GM23248 (cell line): Measurements from ENCODE around the gene SF3B2. TPM values are rescaled to one million over a fixed set of nuclear protein-coding genes. Genes with fewer than 3 reads are reported as not detected.
A peak's percentile ranks its signal among the peaks of the same experiment; 100 is the strongest.

Experiments
- DNase-seq: peaks from one replicate; pipeline ENCODE4 v3.0.0-alpha.2; 2015
- H2AFZ ChIP-seq: fragments of 200-600 bp; sonication (generic); 2 replicates; pipeline ENCODE4 v1.6.1; 2016; ENCODE audit warnings: antibody characterized with exemption
- H3F3A ChIP-seq: fragments of 200-600 bp; sonication (generic); 2 replicates; pipeline ENCODE4 v1.6.1; 2016; ENCODE audit warnings: mild to moderate bottlenecking, antibody characterized with exemption, mixed run types; ENCODE audit not compliant: insufficient read depth
- H3K27ac ChIP-seq: fragments of 200-600 bp; sonication (generic); 2 replicates; pipeline ENCODE4 v1.5.1; 2016; ENCODE audit warnings: mild to moderate bottlenecking
- H3K27me3 ChIP-seq: fragments of 200-600 bp; sonication (generic); replicated peaks from 2 replicates; pipeline ENCODE4 v1.6.1; 2016; ENCODE audit warnings: mild to moderate bottlenecking; ENCODE audit not compliant: insufficient read depth
- H3K36me3 ChIP-seq: fragments of 200-600 bp; sonication (generic); 2 replicates; pipeline ENCODE4 v1.6.1; 2016; ENCODE audit warnings: low read depth, mild to moderate bottlenecking
- H3K4me1 ChIP-seq: fragments of 200-600 bp; sonication (generic); 2 replicates; pipeline ENCODE4 v1.6.1; 2016; ENCODE audit warnings: mild to moderate bottlenecking; ENCODE audit not compliant: insufficient read depth
- H3K4me2 ChIP-seq: fragments of 200-600 bp; sonication (generic); one replicate; pipeline ENCODE4 v1.6.1; 2016; ENCODE audit warnings: mild to moderate bottlenecking; ENCODE audit not compliant: unreplicated experiment
- H3K4me3 ChIP-seq: fragments of 200-600 bp; sonication (generic); 2 replicates; pipeline ENCODE4 v1.5.1; 2016; ENCODE audit warnings: mild to moderate bottlenecking
- H3K79me2 ChIP-seq: fragments of 200-600 bp; sonication (generic); 2 replicates; pipeline ENCODE4 v1.6.1; 2016; ENCODE audit warnings: mild to moderate bottlenecking; ENCODE audit not compliant: insufficient read depth
- H3K9ac ChIP-seq: fragments of 200-600 bp; sonication (generic); 2 replicates; pipeline ENCODE4 v1.6.1; 2016; ENCODE audit warnings: mild to moderate bottlenecking
- H3K9me2 ChIP-seq: fragments of 200-600 bp; sonication (generic); 2 replicates; pipeline ENCODE4 v1.6.1; 2016; ENCODE audit warnings: mixed run types, mild to moderate bottlenecking, moderate library complexity; ENCODE audit not compliant: insufficient read depth
- H3K9me3 ChIP-seq: fragments of 200-600 bp; sonication (generic); one replicate; pipeline ENCODE4 v1.6.1; 2017; ENCODE audit warnings: low read depth
- H4K20me1 ChIP-seq: fragments of 200-600 bp; sonication (generic); 2 replicates; pipeline ENCODE4 v1.6.0; 2016; ENCODE audit not compliant: insufficient read depth
- EZH2 ChIP-seq: fragments of 200-600 bp; sonication (generic); IDR thresholded peaks from 2 replicates; pipeline ENCODE4 v1.6.1; 2018; ENCODE audit warnings: antibody characterized with exemption, mild to moderate bottlenecking; ENCODE audit not compliant: insufficient read depth, poor library complexity, severe bottlenecking
- EZH2phosphoT487 ChIP-seq: fragments of 200-600 bp; sonication (generic); IDR thresholded peaks from 2 replicates; pipeline ENCODE4 v1.6.1; 2018; ENCODE audit warnings: antibody characterized with exemption, moderate library complexity, mild to moderate bottlenecking, low read depth; ENCODE audit not compliant: insufficient read depth
- WGBS, 2 experiments: methylation state at CpG; one replicate each; pipeline ENCODE4 v1.1.6; 2015 to 2017; ENCODE audit warnings: low lambda C conversion rate in 2 of 2, low coverage in 1 of 2; ENCODE audit errors: missing lambda C conversion rate in 2 of 2; 5-methylcytosine and 5-hydroxymethylcytosine counted together
- in situ Hi-C: fragments of 300-500 bp; cut with MboI; formaldehyde crosslinking; loops from 2 replicates; pipeline ENCODE4 v1.15.0; 2020
- polyA plus RNA-seq: library from polyadenylated mRNA; unstranded; fragments of >200 nt; fragmentation: Nextera tagmentation; extraction: Ambion mirVana; gene quantifications from 2 replicates; pipeline ENCODE4 v1.2.1, GENCODE V29; 2016
- total RNA-seq: library from RNA; depleted of rRNA; stranded (reverse); fragments of >200 nt; shearing (Covaris generic); gene quantifications from 2 replicates; pipeline ENCODE4 v1.2.3, GENCODE V29; 2014; rRNA removed

SF3B2 gene
- total and polyA plus RNA-seq, 2 experiments from 2014 or later = 117 to 152 TPM

DNA sequence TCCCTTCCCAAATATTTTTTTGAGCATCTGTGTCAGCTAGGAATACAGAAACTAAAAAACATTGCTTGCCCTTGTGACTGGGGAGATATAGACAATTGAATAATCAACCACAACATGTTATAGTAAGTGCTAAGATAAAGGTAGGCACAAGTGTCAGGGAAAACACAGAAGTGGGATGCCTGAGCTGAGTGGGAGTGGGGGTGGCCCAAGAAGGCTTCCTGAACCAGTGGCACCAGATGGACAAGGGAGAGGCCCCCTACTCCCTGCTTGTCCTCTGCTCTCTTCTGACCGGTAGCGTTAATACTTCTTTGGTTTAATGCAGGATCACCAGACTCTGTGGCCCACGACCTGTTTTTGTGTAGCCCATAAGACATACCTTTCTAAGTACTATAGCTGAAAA is 66.7 kb downstream of the SF3B2 start:
- Histone ChIP-seq H3K79me2 (peaks cover 95% of the 10 kb centered on the region), H3K36me3 (no peaks in the 10 kb centered on the region), H3K9me3 (no peaks in the 10 kb centered on the region), H3K4me3 (peak overlapping the region; percentile 40), H4K20me1 (0 out of 2 replicates have a peak, but pooled peaks cover 4% of the 10 kb centered on the region), H3K27me3 (no peaks in the 10 kb centered on the region), H3K4me1 (peaks cover 71% of the 10 kb centered on the region), H3F3A (peaks cover 64% of the 10 kb centered on the region), H3K27ac (peak overlapping the region; percentile 86), H2AFZ (no peak overlapping the region), H3K9ac (peak overlapping the region; percentile 57), H3K9me2 (no peaks in the 10 kb centered on the region), H3K4me2 (peak overlapping the region; percentile 65)
- no peak for TF ChIP-seq EZH2phosphoT487
- no peak for TF ChIP-seq EZH2
- WGBS, 2 experiments = 65 to 67% methylated on average over 3 of the region's 3 CpGs
- in situ Hi-C loops = no loop called here
- DNase-seq = no peak

Other genes with a start within 250 kb of the SF3B2 start
- not detected in 2 replicates for gene SNX32, start 218.4 kb upstream of the SF3B2 start, total RNA-seq
- 0.51 and 0.98 TPM in 2 replicates for gene SNX32, start 218.4 kb upstream of the SF3B2 start, polyA plus RNA-seq
- 1,045 and 1,312 TPM in 2 replicates for gene CFL1, start 194.2 kb upstream of the SF3B2 start, total RNA-seq
- 2,650 and 2,758 TPM in 2 replicates for gene CFL1, start 194.2 kb upstream of the SF3B2 start, polyA plus RNA-seq
- 49.6 and 56.0 TPM in 2 replicates for gene MUS81, start 191.9 kb upstream of the SF3B2 start, total RNA-seq
- 39.4 and 42.0 TPM in 2 replicates for gene MUS81, start 191.9 kb upstream of the SF3B2 start, polyA plus RNA-seq
- gene EFEMP2, start 179.6 kb upstream of the SF3B2 start, total RNA-seq = 308 and 328 TPM in 2 replicates
- gene EFEMP2, start 179.6 kb upstream of the SF3B2 start, polyA plus RNA-seq = 520 and 545 TPM in 2 replicates
- gene CTSW, start 172.5 kb upstream of the SF3B2 start, total RNA-seq = 1.1 TPM in 1 of 2 replicates, not detected in the other
- 0.23 and 0.51 TPM in 2 replicates for gene CTSW, start 172.5 kb upstream of the SF3B2 start, polyA plus RNA-seq
- gene FIBP, start 163.9 kb upstream of the SF3B2 start, total RNA-seq = 201 and 220 TPM in 2 replicates
- gene FIBP, start 163.9 kb upstream of the SF3B2 start, polyA plus RNA-seq = 200 and 203 TPM in 2 replicates
- gene CCDC85B, start 161.7 kb upstream of the SF3B2 start, total RNA-seq = 95.1 and 143 TPM in 2 replicates
- gene CCDC85B, start 161.7 kb upstream of the SF3B2 start, polyA plus RNA-seq = 116 and 118 TPM in 2 replicates
- 80.6 and 88.9 TPM in 2 replicates for gene FOSL1, start 152.0 kb upstream of the SF3B2 start, total RNA-seq
- gene FOSL1, start 152.0 kb upstream of the SF3B2 start, polyA plus RNA-seq = 104 and 105 TPM in 2 replicates
- 46.2 and 50.5 TPM in 2 replicates for gene C11orf68, start 133.3 kb upstream of the SF3B2 start, total RNA-seq
- gene C11orf68, start 133.3 kb upstream of the SF3B2 start, polyA plus RNA-seq = 91.5 and 94.4 TPM in 2 replicates
- gene DRAP1, start 132.9 kb upstream of the SF3B2 start, total RNA-seq = 223 and 307 TPM in 2 replicates
- gene DRAP1, start 132.9 kb upstream of the SF3B2 start, polyA plus RNA-seq = 517 and 533 TPM in 2 replicates
- 0.13 TPM in 1 of 2 replicates, not detected in the other for gene TSGA10IP, start 106.9 kb upstream of the SF3B2 start, total RNA-seq
- gene TSGA10IP, start 106.9 kb upstream of the SF3B2 start, polyA plus RNA-seq = not detected in 2 replicates
- gene SART1, start 90.6 kb upstream of the SF3B2 start, total RNA-seq = 27.7 and 38.3 TPM in 2 replicates
- gene SART1, start 90.6 kb upstream of the SF3B2 start, polyA plus RNA-seq = 43.4 and 48.6 TPM in 2 replicates
- 21.2 and 22.8 TPM in 2 replicates for gene EIF1AD, start 50.2 kb upstream of the SF3B2 start, total RNA-seq
- gene EIF1AD, start 50.2 kb upstream of the SF3B2 start, polyA plus RNA-seq = 21.6 and 25.3 TPM in 2 replicates
- gene BANF1, start 49.9 kb upstream of the SF3B2 start, total RNA-seq = 24.9 and 31.6 TPM in 2 replicates
- 330 and 346 TPM in 2 replicates for gene BANF1, start 49.9 kb upstream of the SF3B2 start, polyA plus RNA-seq
- gene CST6, start 40.4 kb upstream of the SF3B2 start, total RNA-seq = 15.3 and 21.9 TPM in 2 replicates
- gene CST6, start 40.4 kb upstream of the SF3B2 start, polyA plus RNA-seq = 35.1 and 35.3 TPM in 2 replicates
- not detected in 2 replicates for gene CATSPER1, start 25.9 kb upstream of the SF3B2 start, total RNA-seq
- 1.1 and 1.7 TPM in 2 replicates for gene CATSPER1, start 25.9 kb upstream of the SF3B2 start, polyA plus RNA-seq
- not detected in 2 replicates for gene GAL3ST3, start 3.2 kb upstream of the SF3B2 start, total RNA-seq
- not detected in 2 replicates for gene GAL3ST3, start 3.2 kb upstream of the SF3B2 start, polyA plus RNA-seq
- gene PACS1, start 17.9 kb downstream of the SF3B2 start, total RNA-seq = 44.6 and 48.9 TPM in 2 replicates
- gene PACS1, start 17.9 kb downstream of the SF3B2 start, polyA plus RNA-seq = 33.2 and 36.0 TPM in 2 replicates
- gene KLC2, start 205.3 kb downstream of the SF3B2 start, total RNA-seq = 21.9 and 25.5 TPM in 2 replicates
- 17.1 and 19.7 TPM in 2 replicates for gene KLC2, start 205.3 kb downstream of the SF3B2 start, polyA plus RNA-seq
- gene RAB1B, start 216.3 kb downstream of the SF3B2 start, total RNA-seq = 146 and 151 TPM in 2 replicates
- gene RAB1B, start 216.3 kb downstream of the SF3B2 start, polyA plus RNA-seq = 86.7 and 92.1 TPM in 2 replicates
- 1.4 TPM in 1 of 2 replicates, not detected in the other for gene CNIH2, start 225.8 kb downstream of the SF3B2 start, total RNA-seq
- 0.39 and 0.50 TPM in 2 replicates for gene CNIH2, start 225.8 kb downstream of the SF3B2 start, polyA plus RNA-seq
- gene YIF1A, start 236.8 kb downstream of the SF3B2 start, total RNA-seq = 193 and 222 TPM in 2 replicates
- 259 and 284 TPM in 2 replicates for gene YIF1A, start 236.8 kb downstream of the SF3B2 start, polyA plus RNA-seq
- 0.54 TPM in 1 of 2 replicates, not detected in the other for gene TMEM151A, start 239.5 kb downstream of the SF3B2 start, total RNA-seq
- gene TMEM151A, start 239.5 kb downstream of the SF3B2 start, polyA plus RNA-seq = 0.19 and 0.33 TPM in 2 replicates